Stimulated activated CD8-positive, alpha-beta memory T cell treated with anti-CD3 and anti-CD28 coated beads, Interleukin-7, amount 100 ng/mL, for 1 hour (primary cell): ENCODE results near the gene MEGF6.

ENCODE experiments used
- DNase-seq, 2 donors: peaks; one replicate each; pipeline ENCODE4 v3.0.0-alpha.2; 2020; ENCODE audit warnings: low read depth in 2 of 2

Gene MEGF6

DNA sequence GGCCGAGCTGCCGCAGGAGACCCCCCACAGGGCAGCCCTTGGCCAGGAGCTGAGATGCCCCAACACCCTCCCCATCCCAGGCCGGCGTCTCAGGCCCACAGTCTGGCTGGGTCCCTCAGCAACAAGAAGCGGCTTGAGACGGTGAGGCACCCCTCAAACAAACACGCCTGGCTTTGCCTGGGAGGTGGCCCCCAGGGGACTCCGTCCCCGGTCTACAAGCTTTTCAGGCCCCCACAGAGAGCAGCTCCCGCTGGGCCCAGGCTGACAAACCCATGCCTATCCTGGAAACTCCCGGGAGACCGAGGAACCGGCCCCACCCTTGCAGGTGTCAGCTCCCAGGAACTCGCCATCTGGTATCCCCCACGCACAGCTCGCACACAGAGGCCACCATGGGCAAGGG lies 89.9 kb downstream of the MEGF6 start:
- no peak for DNase-seq

DNA sequence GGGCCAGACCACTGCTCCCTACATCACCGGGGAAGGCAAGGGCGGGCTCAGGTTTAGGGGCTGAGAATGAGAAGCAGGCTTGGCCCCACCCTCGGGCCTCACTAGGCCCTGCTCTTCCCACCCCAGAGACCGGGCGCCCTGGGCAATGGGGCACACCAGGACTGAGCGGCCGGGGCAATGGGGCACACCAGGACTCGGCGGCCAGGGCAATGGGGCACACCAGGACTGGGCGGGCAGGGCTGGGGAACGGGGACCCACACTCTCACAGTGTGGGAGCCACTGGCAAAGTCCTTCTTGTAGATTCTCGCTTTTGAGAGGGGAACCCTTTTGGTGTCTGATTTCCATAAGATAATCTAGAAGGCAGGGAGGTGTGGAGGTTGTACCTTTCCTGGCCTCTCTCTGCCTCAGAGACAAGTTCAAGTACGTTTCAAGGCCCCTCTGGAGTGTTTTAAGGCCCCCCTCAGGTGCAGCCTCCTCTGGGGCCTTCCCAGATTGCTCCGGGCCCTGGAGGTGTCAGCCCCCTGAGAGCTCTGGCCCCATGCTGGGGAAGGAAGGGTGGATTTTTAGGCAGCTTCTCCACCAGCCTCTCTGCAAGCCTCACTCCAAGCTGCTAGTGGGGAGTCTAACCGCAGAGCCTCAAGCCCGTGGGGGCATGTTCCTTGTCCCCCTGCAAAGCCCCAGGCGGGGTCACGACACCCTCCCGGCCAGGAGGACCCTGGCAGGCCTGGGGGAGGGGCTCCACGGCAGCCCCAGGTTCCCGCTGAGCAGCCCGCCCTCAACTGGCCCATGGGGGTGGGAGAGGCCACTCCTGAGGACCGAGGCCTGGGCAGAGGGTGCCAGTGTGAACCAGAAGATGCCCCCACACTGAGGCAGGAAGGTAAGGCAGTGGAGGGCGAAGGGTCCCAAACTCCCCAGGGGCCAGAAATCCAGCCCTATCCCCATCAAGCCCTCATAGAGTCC lies 90.6 kb downstream of the MEGF6 start:
- DNase-seq: no peak

DNA sequence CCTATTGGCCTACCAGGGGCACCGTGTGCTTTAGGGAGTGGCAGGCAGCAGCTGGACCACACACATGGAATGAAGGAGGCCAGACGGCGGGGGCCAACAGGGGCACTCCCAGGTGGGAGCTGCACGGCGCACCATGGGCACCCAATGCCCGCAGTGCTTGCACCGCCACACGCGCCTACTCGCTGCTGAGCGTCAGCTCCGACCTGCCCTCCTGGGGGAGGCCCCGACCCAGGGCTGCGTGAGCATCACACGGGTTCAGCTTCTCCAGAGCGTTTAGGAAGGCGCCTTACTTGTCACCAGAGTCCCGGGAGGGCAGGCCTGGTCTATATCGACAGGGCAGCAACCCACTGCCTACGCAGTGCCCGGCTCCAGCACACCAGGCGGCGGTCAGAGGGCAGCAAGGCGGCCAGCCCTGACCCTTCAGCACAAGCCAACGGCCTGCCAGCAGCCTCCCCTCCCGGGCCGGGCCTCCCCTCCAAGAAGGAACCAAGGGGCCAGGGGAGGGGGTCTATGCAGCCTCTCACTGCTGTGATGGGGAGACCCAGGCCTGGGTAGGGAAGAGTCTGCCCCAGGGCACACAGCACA lies 91.9 kb downstream of the MEGF6 start:
- no peak for DNase-seq

DNA sequence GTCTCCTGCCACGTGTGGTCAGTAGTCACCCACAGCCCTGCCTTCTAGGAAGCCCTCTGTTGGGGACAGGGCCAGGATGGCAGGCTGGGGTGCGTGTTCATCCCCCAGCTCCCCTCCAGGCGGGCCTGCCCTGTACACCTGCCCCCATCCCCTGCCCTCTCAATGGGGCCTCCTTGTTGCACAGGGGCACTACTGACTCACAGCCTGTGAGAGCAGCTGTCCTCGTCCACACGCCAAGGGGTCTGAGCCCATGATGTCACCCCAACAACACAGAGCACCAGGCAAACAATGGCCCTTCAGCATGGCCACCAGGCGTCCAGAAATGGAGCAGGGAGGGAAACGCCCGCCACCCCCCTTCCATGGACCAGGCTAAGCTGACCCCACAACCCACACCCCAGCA lies 92.6 kb downstream of the MEGF6 start:
- no peak for DNase-seq

DNA sequence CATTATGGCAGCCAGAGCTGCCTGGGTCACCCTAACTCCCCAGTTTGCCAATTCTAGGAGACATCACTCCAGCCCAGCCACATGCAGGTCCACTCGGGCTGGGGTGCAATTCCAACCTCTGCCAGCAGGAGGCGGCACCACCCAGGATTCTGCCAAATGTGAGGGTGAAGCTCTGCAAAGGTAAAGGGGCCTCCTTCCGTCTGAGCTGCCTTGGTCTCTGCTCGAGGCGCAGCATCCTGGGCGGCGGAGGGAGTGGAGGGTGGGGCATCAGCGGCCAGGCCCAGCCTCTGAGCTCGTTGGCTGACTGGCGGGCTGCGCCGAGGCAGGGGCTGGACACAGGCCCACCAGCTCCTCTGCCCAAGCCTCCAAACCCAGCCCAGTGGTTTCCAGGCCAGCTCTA lies 93.1 kb downstream of the MEGF6 start:
- DNase-seq: no peak

DNA sequence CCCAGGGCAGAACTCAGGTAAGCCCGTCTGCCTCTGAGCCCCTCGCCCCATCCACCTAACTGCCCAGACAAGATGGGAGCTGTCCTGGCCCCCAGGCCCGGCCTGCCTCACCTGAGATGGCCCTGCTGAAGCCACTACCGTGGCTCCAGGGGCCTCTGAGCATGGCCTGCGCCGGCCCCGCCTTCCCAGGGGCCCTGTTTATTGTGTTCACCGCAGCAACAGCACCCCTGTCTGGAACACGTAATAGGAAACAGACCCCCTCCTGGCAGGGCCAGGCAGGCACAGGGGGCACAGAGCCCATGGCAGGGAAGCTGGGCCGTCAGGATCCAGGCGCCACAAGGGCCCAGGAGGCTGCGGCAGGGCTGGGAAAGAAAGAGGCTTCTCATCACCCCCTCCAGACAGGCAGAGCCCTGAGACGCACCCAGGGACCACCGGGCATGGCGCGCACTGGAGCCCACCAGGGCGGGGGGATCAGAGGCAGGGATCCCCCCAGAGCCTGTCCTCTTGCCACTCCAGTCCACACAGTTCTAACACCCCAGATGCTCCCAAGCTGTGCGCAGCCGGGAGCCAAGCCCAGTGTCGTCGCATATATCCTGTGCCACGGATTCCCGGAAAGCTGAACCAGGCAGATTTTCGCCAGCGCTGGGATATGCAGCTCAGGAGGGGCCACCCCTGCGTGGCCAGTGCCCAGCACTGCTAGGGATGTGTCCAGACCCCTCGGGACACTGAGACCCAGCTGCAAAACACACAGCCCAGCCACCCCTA lies 94.2 kb downstream of the MEGF6 start:
- DNase-seq: no peak

DNA sequence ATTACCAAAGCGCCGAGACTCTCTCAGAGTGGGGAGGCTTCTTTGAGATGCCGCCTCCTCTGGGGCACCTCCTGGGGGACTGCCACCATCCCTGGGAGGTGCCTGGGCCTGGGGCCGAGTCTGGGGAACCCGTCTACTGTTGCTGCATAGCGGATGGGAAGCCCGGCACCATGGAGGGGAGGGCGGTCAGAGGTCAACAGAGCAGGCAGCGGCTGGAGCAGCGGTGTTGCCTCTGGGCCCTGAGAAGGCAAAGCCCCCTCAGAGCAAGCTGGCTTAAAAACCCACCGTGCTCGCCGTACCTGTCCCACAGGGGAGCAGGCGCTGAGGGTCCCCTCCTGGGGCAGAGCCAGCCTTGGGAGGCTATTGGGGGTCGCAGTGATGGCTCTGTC lies 94.8 kb downstream of the MEGF6 start:
- no peak for DNase-seq

DNA sequence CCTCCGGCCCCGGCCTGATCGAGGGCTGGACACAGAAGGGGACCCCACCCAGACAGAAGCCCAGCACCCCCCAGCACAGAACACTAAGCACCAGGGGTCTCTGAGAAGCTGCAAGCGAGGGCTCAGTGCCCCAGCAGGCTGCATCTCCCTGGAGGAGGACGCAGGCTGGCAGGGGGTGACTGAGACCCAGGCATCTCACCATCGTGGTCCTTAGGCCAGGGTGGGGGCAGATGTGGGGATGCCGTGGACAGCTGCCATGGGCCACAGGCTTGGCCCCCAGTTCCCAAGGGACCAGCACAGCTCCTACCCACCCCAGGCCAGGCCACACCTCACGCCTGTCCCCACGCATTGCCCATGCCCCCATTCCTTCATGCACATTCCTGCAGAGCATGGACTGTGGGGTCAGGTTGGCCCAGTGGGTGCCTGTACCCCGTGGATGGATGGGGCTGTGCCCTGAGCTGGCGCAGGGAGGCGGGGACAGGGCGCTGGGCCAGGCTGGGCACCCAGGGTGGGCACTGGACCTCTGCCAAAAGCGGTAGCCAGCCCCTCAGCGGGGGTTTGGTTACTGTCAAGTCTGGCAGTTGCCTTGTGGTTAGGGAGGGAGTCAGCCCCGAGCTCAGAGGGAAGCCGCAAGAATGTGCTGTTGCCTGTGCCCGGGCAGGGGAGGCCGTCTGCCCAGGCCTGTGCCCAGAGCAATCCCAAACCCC lies 95.4 kb downstream of the MEGF6 start:
- no peak for DNase-seq

DNA sequence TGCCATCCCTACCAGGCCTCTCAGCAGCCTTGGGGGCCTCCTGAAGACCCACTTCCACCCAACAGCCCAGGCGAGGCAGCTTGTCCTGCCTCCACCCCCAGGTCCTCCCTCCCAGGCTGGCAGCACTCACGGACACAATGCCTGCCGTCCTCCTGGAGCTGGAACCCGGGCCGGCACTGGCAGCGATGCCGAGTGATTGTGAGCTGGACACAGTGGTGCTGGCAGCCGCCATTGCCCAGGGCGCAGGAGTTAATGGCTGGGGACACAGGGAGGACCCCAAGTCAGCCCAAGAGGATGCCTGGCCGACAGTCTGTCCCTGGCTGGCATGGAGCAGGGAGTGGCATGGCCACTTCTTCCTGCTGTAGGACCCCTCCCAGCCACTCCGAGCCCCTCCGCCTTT lies 96.0 kb downstream of the MEGF6 start:
- no peak for DNase-seq

DNA sequence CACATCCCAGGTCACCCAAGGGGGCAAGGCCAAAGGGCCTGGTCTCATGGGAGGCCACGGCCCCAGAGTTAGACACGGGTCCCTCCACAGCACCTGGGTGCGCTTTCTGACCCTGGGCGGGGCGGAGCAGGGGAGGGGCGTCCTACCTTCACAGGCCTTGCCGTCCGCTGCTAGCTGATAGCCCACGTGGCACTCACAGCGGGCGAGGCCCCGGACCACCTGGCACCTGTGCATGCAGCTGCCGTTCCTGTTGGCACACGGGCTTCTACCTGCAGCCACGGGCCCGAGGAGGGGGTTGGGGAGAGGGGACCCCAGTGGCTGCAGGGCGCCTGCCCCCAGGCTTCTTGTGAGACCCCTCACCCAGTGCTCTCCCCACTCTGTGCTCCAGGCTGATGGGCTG lies 96.9 kb downstream of the MEGF6 start:
- no peak for DNase-seq

DNA sequence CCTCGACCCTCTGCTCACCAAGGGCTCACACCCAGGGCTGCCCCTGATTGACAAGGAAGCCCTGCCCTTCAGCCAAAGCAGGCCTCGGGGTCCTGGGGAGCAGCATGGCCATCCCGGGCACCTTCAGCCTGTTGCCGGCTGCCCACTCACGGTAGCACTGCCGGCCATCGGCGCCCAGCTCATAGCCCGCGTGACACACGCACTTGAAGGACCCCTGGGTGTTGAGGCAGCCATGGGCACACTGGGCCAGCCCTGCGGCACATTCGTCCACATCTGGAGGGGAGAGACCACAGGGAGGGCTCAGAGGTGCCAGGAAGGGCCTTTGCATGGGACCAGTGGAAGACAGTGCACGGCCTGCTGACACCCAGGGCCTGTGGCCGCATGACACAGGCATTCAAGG lies 99.5 kb downstream of the MEGF6 start:
- no peak for DNase-seq

DNA sequence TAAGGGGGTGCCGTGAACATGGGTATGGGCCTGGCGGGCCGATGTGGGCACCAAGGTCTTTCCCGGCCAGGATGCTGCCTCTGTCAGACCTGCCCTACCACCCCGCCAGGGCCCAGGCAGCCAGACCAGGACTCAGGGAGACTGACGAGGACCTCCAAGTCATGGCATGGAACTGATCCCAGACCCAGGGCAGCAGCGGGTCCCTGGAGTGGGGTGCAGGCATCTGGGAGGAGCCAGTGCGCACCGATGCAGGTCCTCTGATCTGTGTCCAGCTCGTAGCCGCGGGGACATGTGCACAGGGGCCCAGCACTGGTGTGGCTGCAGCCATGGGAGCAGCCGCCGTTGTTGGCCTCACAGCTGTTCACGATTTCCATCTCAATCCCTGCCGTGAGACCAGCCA lies 100.0 kb downstream of the MEGF6 start:
- DNase-seq: no peak

DNA sequence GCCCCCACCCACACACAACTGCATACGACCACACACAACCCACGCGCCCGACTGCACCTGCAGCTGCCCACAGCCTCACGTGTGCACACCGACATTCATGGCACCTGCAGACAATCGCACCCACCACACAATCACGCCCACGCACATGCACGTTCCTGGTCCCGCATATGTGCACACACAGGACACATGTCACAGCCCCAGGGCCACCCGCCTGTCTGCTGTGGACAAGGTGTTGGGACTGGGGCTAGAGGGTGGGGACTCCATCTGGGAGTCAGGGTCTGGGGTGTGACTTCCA lies 100.4 kb downstream of the MEGF6 start:
- DNase-seq: no peak

DNA sequence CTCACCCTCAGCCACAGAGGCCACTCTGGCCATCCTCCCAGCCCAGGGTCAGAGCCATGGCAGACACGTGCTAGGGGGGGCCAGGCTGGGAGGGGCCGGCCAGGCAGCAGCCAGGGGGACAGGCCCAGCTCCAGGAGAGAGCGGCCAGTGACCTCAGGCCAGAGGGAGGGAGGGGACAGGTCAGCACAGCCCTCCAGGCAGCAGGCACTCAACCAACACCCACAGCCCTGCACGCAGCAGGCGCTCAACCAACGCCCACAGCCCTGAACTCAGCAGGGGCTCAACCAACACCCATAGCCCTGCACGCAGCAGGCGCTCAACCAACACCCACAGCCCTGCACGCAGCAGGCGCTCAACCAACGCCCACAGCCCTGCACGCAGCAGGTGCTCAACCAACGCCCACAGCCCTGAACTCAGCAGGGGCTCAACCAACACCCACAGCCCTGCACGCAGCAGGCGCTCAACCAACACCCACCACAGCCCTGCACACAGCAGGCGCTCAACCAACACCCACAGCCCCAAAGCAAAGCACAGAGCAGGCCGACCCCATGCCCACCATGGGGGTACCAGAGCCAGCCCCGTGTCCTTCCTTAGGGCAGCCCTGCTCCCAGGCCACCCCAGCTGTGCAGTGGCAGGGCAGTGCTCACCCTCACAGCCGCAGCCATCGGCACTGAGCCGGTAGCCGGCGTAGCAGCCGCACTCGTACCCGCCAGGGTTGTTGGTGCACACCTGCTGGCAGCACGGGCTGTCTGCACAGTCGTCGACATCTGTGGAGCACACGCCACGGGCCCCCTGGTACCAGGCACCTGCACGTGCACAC lies 101.0 kb downstream of the MEGF6 start:
- DNase-seq: no peak

DNA sequence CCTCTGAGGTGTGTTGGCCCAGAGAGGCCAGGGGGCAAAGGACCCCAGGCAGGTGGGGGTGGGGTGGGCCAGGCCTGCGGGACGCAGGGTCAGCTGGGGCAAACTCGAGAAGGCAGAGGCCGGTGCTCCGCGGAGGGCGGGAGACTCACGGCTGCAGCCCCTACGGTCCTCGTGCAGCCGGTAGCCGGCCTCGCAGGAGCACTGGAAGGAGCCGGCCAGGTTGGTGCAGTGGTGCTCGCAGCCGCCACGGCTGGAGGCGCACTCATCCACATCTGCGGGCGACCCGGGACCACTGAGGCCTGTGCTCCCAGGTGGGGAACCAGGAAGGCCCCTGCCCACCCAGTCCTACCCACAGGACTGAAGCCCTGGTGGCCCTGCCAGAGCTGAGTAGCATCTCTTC lies 101.6 kb downstream of the MEGF6 start:
- DNase-seq: no peak

DNA sequence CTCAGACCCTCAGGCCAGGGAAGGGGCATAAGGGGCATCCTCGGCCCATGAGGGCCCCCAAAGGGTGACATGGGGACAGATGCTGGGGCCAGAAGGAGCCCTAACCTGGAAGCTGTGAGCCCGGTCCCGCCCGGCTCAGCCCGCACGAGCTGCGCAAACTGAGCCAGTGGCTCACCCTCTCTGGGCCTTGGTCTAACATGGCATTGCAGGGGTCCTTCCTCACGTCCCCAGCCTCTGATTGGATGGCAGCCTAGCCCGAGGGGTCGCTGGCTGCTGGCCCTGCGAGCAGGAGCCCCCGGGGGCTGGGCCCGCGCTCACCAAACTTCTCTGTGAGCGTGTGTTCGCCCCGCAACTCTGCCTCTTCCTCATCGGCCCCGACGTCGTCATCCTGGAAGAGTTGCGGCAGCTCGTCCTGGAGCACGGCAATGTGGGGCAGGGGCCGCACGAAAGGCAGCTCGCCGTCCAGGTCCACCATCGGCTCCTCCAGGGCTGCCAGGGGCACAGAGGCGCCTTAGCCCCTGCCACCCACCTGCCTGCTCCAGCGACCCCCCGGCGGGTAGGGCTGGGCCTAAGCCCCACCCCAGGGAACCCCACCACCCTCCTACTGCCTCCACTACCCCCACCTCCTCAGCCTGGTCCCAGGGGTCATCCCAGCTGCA lies 102.4 kb downstream of the MEGF6 start:
- DNase-seq: no peak

DNA sequence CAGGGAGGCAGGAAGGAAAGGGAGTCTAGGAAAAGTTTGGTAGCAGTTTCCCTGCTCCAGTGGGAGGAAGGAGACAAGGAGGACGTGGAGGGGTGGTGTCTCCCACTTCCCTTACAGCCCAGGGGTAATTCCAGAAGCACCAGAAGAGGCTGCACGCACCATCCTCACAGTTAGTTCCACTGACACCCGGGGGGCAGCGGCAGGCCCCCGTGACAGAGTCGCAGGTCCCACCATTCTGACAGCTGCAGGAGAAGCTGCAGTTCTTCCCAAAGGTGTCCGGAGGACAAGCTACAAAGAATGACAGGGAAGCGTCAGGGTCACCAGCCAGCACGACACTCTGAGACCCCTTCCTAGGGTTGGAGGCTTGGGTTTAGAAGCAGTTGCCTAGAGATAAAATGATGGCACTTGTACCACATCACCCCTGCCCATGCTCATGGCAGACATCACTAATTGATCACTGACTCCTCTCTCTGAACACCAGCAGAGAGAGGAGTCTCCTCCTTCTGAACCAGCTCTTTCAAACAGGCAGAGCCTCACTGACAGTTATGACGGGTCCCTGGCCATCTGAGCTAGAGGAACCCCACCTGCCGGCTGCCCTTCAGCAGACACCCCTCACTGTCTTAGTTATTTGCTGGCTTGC lies 103.6 kb downstream of the MEGF6 start:
- no peak for DNase-seq

DNA sequence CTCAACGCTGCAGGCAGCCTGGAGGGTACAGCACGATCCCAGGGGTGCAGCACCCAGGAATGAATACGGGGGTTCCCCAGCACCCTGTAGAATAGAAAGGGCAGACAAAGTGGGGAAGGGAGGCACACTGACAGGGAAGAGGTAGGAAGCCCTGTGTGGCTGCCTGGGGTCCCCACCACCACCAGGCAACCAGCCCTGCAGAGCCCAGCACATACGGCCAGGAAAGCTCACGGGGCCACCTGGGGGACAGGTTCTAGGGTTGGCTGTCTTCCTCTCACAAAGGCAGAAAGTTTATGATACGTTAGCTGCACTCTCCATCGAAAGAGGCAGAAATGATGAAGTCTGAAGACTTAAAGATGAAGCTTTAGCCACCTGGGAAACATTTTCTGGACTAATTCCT lies 104.4 kb downstream of the MEGF6 start:
- no peak for DNase-seq

DNA sequence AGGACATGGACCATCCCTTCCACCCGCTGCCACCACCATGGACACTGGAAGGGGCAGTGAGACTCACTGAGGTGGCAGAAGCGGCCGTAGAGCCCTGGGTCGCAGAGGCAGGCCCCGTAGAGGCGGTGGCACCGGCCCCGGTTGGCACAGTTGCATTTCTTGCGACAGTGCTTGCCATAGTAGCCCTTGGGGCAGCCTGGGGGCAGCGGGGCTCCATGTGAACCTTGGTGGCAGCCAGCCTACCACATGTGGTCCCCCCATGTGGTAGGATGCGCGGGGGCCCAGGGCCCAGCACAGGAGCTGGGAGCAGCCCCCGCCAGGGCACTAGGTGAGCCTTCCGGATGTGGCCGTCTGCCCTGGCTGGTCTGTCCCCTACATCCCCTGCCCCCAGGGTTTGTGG lies 105.3 kb downstream of the MEGF6 start:
- DNase-seq: no peak

DNA sequence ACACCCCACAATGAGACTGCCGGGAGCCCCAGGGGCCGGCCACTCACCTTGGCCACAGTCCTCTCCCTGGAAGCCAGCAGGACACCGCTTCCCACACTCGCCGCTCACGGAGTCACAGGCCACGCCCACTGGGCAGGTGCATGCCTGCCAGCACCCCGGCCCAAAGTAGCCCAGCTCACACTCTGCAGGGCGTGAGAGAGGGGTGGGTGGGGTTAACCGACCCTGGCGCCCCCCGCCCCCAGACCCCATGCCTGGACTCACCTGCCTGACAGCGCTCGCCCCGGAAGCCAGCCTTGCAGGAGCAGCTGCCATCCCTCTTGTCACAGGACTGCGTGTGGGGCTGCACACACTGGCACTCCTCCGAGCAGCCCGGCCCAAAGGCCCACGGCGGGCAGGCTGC lies 106.1 kb downstream of the MEGF6 start:
- DNase-seq: no peak

DNA sequence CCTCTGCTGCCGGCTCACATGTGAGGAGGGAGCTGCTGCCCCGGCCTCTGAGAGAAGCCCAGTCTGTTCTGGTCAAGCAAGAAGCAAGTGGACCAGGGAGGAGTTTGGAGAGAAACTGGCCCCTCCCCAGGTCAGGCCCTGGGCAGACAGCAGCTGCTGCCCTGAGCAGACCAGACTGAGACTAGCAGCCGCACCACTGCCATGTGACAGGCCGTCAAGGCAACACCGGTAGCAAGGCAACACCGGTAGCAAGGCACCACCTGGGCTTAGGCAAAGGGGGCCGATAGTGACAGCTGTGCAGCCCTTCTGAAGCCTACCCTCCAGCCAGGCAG lies 106.5 kb downstream of the MEGF6 start:
- no peak for DNase-seq
